Sigmoid colon (tissue), 7 donors: ENCODE data around the gene SDC1. TPM values are rescaled to one million over a fixed set of nuclear protein-coding genes. Genes with fewer than 3 reads are reported as not detected.

Experiments used
- DNase-seq: peaks from one replicate; pipeline ENCODE4 v3.0.0-alpha.2; 2019
- H3K27ac ChIP-seq, 4 donors: fragments of 200-600 bp; sonication (generic); one replicate each; pipeline ENCODE4 v1.5.1; 2016 to 2019; ENCODE audit warnings: mild to moderate bottlenecking in 1 of 4
- H3K27me3 ChIP-seq, 3 donors: fragments of 200-600 bp; sonication (generic); one replicate each; pipeline ENCODE4 v1.5.1; 2019; ENCODE audit warnings: mild to moderate bottlenecking in 1 of 3
- H3K36me3 ChIP-seq, 4 donors: fragments of 200-600 bp; sonication (generic); one replicate each; pipeline ENCODE4 v1.5.1; 2016 to 2019
- H3K4me1 ChIP-seq, 4 donors: fragments of 200-600 bp; sonication (generic); one replicate each; pipeline ENCODE4 v1.5.1; 2017 to 2019
- H3K4me3 ChIP-seq, 4 donors: fragments of 200-600 bp; sonication (generic); one replicate each; pipeline ENCODE4 v1.5.1; 2017 to 2019; ENCODE audit warnings: mild to moderate bottlenecking in 2 of 4, moderate library complexity in 1 of 4
- H3K9me3 ChIP-seq, 4 donors: fragments of 200-600 bp in 3 of 4; sonication (generic) in 3 of 4; one replicate each; pipeline versions ENCODE4 v1.5.1 to v1.6.1; 2013 to 2019
- EP300 ChIP-seq, 4 donors: sonication (generic); formaldehyde crosslinking; IDR thresholded peaks; one replicate each; pipeline ENCODE4 v1.6.1; 2017; ENCODE audit warnings: antibody characterized with exemption in 4 of 4
- POLR2A ChIP-seq, 2 donors: fragments of 450-650 bp; IDR thresholded peaks; one replicate each; pipeline ENCODE4 v1.6.1; 2016; ENCODE audit warnings: antibody characterized with exemption in 2 of 2, mild to moderate bottlenecking in 2 of 2, moderate library complexity in 2 of 2
- POLR2AphosphoS5 ChIP-seq, 4 donors: sonication (generic); formaldehyde crosslinking; IDR thresholded peaks; one replicate each; pipeline ENCODE4 v1.6.1; 2017; ENCODE audit warnings: antibody characterized with exemption in 4 of 4
- WGBS, 2 donors: extraction: QIAGEN DNeasy Blood & Tissue Kit; methylation state at CpG; one replicate each; pipeline ENCODE4 v1.1.7; 2013; 5-methylcytosine and 5-hydroxymethylcytosine counted together
- intact Hi-C: fragments of 100-400 bp; cut with DNase I; formaldehyde crosslinking; loops from one replicate; pipeline ENCODE4 v1.15.1; 2023
- polyA plus RNA-seq, 3 donors: library from polyadenylated mRNA; stranded (reverse); fragments of 200-250 nt; gene quantifications; one replicate each; pipeline ENCODE4 v1.2.3, GENCODE V29; 2013
- small RNA-seq, 3 donors: library from RNA; depleted of rRNA; stranded (forward); fragments of <200 nt; gene quantifications; one replicate each; pipeline ENCODE3, GENCODE V24; 2016
- total RNA-seq, 4 donors: library from RNA; depleted of rRNA; stranded (reverse); fragments of >200 nt; gene quantifications; one replicate each; pipeline ENCODE4 v1.1.0, GENCODE V29; 2016
- TF ChIP-seq, protein P1 (sequence below), 4 experiments: fragments of 450-650 bp in 3 of 4; fragments of 200-600 bp in 1 of 4; IDR thresholded peaks; one replicate each; pipeline ENCODE4 v1.5.1; 2016 to 2019; ENCODE audit warnings: antibody characterized with exemption in 4 of 4, mild to moderate bottlenecking in 3 of 4, moderate library complexity in 2 of 4
- donor health status: healthy with polysubstance abuse.
- donor health status: Bipolar disorder and iron deficiency.
- donor health status: healthy.

The SDC1 gene
- total and polyA plus RNA-seq, 7 donors = 0.33 to 104 (median 8.0) TPM; not detected in 1

DNA sequence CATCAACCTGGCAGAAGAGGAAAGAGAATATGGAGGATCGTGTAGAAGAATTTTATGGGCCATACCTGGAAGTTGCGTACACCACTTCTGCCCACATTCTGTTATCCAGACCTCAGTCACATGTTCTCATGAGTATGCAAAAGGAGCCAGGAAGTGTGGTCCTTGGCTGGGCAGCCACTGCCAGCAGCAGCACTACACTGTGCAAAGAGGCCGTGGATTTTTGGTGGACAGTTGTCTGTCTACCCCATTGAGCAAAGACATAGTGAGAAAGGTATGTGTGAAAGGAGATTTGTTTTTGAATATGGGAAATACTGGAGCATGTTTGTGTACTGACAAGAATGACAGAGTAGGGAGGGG is 68.1 kb downstream of the SDC1 start:
- Histone ChIP-seq H3K36me3 (no peaks in the 10 kb centered on the region), H3K4me1 (no peaks in the 10 kb centered on the region), H3K27me3 (no peaks in the 10 kb centered on the region), H3K9me3 (no peaks in the 10 kb centered on the region), H3K4me3 (no peak overlapping the region), H3K27ac (no peak overlapping the region)
- TF ChIP-seq, protein P1, sequence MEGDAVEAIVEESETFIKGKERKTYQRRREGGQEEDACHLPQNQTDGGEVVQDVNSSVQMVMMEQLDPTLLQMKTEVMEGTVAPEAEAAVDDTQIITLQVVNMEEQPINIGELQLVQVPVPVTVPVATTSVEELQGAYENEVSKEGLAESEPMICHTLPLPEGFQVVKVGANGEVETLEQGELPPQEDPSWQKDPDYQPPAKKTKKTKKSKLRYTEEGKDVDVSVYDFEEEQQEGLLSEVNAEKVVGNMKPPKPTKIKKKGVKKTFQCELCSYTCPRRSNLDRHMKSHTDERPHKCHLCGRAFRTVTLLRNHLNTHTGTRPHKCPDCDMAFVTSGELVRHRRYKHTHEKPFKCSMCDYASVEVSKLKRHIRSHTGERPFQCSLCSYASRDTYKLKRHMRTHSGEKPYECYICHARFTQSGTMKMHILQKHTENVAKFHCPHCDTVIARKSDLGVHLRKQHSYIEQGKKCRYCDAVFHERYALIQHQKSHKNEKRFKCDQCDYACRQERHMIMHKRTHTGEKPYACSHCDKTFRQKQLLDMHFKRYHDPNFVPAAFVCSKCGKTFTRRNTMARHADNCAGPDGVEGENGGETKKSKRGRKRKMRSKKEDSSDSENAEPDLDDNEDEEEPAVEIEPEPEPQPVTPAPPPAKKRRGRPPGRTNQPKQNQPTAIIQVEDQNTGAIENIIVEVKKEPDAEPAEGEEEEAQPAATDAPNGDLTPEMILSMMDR (IDR thresholded peaks at IDR 0.05) = no peak
- TF ChIP-seq POLR2AphosphoS5 (IDR thresholded peaks at IDR 0.05) = no peak
- no peak for TF ChIP-seq EP300 (IDR thresholded peaks at IDR 0.05)
- intact Hi-C loops = no loop called here
- WGBS, 2 donors = 15 to 48% methylated on average over 3 of the region's 3 CpGs
- no peak for DNase-seq

DNA sequence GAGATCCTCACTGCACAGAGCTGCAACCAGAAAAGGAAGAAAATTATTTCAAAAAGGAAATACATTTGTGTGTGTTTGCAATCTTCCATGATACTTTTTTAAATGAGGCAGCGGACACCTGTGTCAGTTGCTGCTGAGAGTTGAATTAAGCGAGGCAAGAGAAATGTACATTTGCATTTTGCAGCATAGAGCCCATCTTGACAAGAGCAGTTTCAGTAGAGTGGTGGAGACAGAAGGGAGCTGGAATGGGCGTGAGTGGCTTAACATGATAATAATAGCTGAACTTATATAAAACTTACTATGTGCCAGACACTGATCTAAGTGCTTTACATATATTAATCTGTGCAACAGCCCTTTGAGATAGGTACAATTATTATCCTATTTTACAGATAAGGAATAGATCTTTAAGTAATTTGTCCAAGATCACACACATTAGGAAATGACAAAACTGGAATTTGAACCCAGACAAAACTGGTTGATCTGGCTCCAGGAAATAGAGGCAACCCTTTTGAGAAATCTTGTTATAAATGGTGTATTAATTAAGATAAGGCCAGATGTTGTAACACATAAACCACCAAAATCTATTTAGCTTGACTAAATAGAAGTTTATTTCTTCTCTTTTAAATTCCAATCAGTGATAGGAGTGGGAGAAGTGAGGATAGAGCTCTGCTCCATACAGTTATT is 68.7 kb downstream of the SDC1 start:
- WGBS, 2 donors = 93 to 94% methylated on average over 3 of the region's 3 CpGs
- intact Hi-C loops = no loop called here

DNA sequence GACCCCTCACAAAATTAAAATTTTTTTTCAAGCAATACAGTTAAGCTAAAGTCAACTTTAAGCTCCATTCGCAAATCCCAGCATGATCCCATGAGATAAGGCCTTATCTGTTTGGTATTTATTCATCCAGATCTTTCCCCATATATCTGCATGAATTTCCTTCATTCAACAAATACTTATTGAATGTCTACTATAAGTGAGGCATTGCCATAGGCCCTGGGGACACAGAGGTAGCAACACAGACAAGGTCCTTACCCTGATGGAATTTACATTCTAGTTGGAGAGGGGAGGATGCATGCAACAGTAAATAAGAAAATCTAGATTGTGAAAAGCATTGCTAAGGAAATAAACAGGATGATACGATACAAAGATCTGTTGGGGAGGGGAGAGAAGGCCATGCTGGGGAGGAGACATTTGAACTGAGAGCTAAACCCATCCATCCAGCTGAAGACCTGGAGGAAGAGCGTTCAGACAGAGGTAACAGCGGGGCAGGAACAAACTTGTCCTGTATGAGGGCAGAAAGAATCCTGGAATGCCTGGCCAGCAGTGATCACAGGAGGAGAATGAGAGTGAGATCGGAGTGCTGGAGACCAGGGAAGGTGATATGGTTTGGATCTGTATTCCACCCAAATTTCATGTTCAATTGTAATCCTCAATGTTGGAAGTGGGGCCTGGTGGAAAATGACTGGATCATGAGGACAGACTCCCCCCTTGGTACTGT is 71.6 kb downstream of the SDC1 start:
- Histone ChIP-seq H3K4me3 (no peak overlapping the region), H3K27ac (no peak overlapping the region), H3K36me3 (no peaks in the 10 kb centered on the region), H3K9me3 (no peaks in the 10 kb centered on the region), H3K4me1 (no peaks in the 10 kb centered on the region), H3K27me3 (no peaks in the 10 kb centered on the region)
- TF ChIP-seq, protein P1 (IDR thresholded peaks at IDR 0.05) = no peak
- TF ChIP-seq EP300 (IDR thresholded peaks at IDR 0.05) (no peak), POLR2A (IDR thresholded peaks at IDR 0.05) (no peak), POLR2AphosphoS5 (IDR thresholded peaks at IDR 0.05) (no peak)
- intact Hi-C loops = no loop called here
- WGBS, 2 donors = 84 to 85% methylated on average over 5 of the region's 5 CpGs
- DNase-seq = no peak

More for the DNA sequence above, 68.7 kb downstream of the SDC1 start:
- no peaks in the 10 kb centered on the region for H3K36me3 ChIP-seq
- no peak overlapping the region for H3K27ac ChIP-seq
- no peaks in the 10 kb centered on the region for H3K4me1 ChIP-seq
- no peaks in the 10 kb centered on the region for H3K27me3 ChIP-seq
- TF ChIP-seq EP300 (IDR thresholded peaks at IDR 0.05) (no peak), POLR2A (IDR thresholded peaks at IDR 0.05) (no peak), POLR2AphosphoS5 (IDR thresholded peaks at IDR 0.05) (no peak)
- TF ChIP-seq, protein P1 (IDR thresholded peaks at IDR 0.05) = no peak
- DNase-seq = no peak
- H3K9me3 ChIP-seq = no peaks in the 10 kb centered on the region
- H3K4me3 ChIP-seq = no peak overlapping the region

DNA sequence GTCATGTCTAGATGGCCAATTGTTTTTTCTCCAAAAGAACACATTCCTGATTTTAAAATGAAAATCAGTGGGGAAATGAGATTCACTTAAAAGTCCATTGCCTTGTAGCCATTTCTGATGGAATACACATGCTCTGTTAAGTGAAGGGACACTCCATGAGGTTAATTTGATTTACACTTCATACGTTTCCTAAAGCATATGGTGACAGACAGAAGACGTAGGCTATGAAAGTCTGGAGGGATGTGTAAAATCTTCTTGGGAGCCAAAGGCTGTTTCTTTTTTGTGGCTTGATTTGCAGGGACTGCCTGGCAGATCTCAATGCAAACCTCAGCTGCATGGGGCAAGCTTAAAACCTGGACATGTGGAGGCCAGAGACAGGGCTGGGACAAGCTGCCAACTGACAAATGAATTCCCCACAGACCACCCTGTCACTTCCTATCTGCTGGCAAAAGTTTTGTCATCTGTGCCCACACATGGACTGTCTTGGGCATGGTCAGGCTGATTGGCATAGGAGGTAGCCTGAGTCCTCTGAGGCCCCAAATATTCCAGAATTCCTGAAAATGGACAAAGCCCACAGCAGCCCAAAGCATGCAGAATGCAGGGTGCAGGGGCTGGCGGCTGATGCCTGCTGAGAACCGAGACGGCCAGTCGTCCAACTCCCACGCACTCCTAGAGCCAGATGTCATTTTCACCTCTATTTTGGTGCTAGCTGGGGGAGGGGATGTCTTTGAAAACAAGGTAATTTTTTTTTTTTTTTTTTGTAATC is 73.9 kb downstream of the SDC1 start:
- intact Hi-C loops = no loop called here
- DNase-seq = no peak
- Histone ChIP-seq H3K27me3 (no peaks in the 10 kb centered on the region), H3K36me3 (no peaks in the 10 kb centered on the region), H3K4me1 (no peaks in the 10 kb centered on the region), H3K27ac (no peak overlapping the region), H3K4me3 (no peak overlapping the region), H3K9me3 (no peaks in the 10 kb centered on the region)
- TF ChIP-seq, protein P1 (IDR thresholded peaks at IDR 0.05) = no peak
- TF ChIP-seq EP300 (IDR thresholded peaks at IDR 0.05) = no peak
- WGBS, 2 donors = 76 to 84% methylated on average over 7 of the region's 7 CpGs

Small RNA genes within 50 kb of the gene (small RNA-seq; reads per million reads assigned to genes)
- 0 reads per million in 3 donors for gene RN7SL140P
- 0 reads per million in 3 donors for gene RNU6-961P
- 0 reads per million in 3 donors for gene RNU7-113P

Other genes starting within 250 kb of the SDC1 start
- 10 to 100 TPM in 3 of 4 donors, 1 to 10 TPM in 1; 7.2 to 15.5 (median 11.9) TPM for gene WDR35, start 235.0 kb downstream of the SDC1 start, total RNA-seq
- gene WDR35, start 235.0 kb downstream of the SDC1 start, polyA plus RNA-seq = 1 to 10 TPM in 1 of 3 donors, under 1 TPM in 2; 0.46 to 2.2 (median 0.60) TPM
- gene MATN3, start 212.5 kb downstream of the SDC1 start, total RNA-seq = under 1 TPM; 0.54 to 0.82 (median 0.63) TPM
- under 1 TPM in 1 of 3 donors, not detected in 2; 0.32 TPM for gene MATN3, start 212.5 kb downstream of the SDC1 start, polyA plus RNA-seq
- gene LAPTM4A, start 173.5 kb downstream of the SDC1 start, total RNA-seq = 100 to 1,000 TPM; 181 to 246 (median 227) TPM
- 100 to 1,000 TPM in 1 of 3 donors, 10 to 100 TPM in 2; 59.2 to 192 (median 62.5) TPM for gene LAPTM4A, start 173.5 kb downstream of the SDC1 start, polyA plus RNA-seq
- gene PUM2, start 125.7 kb upstream of the SDC1 start, total RNA-seq = 10 to 100 TPM; 73.4 to 87.2 (median 83.4) TPM
- 10 to 100 TPM; 30.0 to 36.8 (median 33.1) TPM for gene PUM2, start 125.7 kb upstream of the SDC1 start, polyA plus RNA-seq
- gene RHOB, start 221.9 kb upstream of the SDC1 start, total RNA-seq = 1,000 to 10,000 TPM in 2 of 4 donors, 100 to 1,000 TPM in 2; 753 to 1,323 (median 1,092) TPM
- gene RHOB, start 221.9 kb upstream of the SDC1 start, polyA plus RNA-seq = 100 to 1,000 TPM in 2 of 3 donors, 10 to 100 TPM in 1; 60.6 to 200 (median 108) TPM